Muscle layer of duodenum (tissue), 2 donors: ENCODE results near the gene PI16.
"Not testable (repeated sequence)": the region's sequence is repeated elsewhere in the genome, so short reads cannot be mapped to it uniquely, and the experiment has no call there.

ENCODE experiments used
- H3K27ac ChIP-seq: one replicate; pipeline ENCODE4 v1.7.0; 2013; ENCODE audit warnings: mild to moderate bottlenecking, low read length
- H3K27me3 ChIP-seq: one replicate; pipeline ENCODE4 v1.7.0; 2013; ENCODE audit warnings: low read depth, mild to moderate bottlenecking, control low read depth, low read length
- H3K36me3 ChIP-seq, 2 donors: one replicate each; pipeline ENCODE4 v1.7.0; 2013; ENCODE audit warnings: low read length in 2 of 2, control low read depth in 1 of 2, mild to moderate bottlenecking in 1 of 2; ENCODE audit not compliant: insufficient read depth in 2 of 2, control insufficient read depth in 1 of 2
- H3K4me1 ChIP-seq, 2 donors: one replicate each; pipeline ENCODE4 v1.7.0; 2013; ENCODE audit warnings: low read length in 2 of 2, mild to moderate bottlenecking in 2 of 2, control low read depth in 1 of 2, moderate library complexity in 1 of 2; ENCODE audit not compliant: insufficient read depth in 2 of 2, control insufficient read depth in 1 of 2
- H3K4me3 ChIP-seq, 2 donors: one replicate each; pipeline ENCODE4 v1.7.0; 2013; ENCODE audit warnings: low read length in 2 of 2, low read depth in 1 of 2, mild to moderate bottlenecking in 1 of 2
- H3K9me3 ChIP-seq, 2 donors: one replicate each; pipeline ENCODE4 v1.7.0; 2013; ENCODE audit warnings: low read length in 2 of 2, control low read depth in 1 of 2, mild to moderate bottlenecking in 1 of 2; ENCODE audit not compliant: control insufficient read depth in 1 of 2
- donor health status: healthy.

Gene PI16

DNA sequence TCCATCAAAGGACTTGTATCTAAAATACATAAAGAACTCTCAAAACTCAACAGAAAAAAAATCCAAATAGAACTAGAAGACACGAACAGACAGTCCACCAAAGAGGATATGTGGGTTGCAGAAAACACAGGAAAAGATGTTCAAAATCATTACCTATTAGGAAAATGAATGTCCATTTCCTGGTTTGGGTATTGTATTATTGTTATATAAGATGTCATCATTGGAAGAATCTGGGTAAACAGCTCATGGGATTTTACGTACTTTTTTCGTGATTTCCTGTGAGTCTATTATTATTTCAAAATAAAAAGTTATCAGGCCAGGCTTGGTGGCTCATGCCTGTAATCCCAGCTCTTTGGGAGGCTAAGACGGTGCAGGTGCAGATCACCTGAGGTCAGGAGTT is 9.2 kb upstream of the PI16 start:
- no peaks in the 10 kb centered on the region for H3K27me3 ChIP-seq
- H3K27ac ChIP-seq = no peak overlapping the region
- H3K36me3 ChIP-seq = no peaks in the 10 kb centered on the region

DNA sequence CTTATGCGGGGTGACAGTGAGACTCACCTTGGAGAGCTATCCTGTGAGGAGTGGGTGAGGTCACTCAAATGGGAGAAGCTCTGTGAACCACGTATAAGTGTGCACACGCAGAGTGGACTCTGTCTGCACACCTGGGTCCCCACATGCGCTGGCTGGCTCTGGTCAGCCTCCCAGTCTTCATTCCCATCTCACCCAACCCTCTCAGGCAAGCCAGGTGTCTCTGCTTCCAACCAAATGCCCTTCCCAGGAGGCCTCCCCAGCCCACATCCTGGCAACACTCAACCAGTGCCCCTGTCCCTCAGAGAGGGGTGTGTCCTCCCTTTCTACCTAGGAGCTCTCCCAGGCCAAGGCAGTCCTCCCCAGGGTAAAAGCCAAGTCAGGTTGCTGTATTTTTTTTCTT is 8.0 kb upstream of the PI16 start:
- Histone ChIP-seq H3K9me3 (no peaks in the 10 kb centered on the region), H3K4me1 (no peaks in the 10 kb centered on the region), H3K36me3 (no peaks in the 10 kb centered on the region), H3K27me3 (no peaks in the 10 kb centered on the region), H3K4me3 (no peak overlapping the region), H3K27ac (no peak overlapping the region)

More for the DNA sequence above, 9.2 kb upstream of the PI16 start:
- Histone ChIP-seq H3K9me3 (no peaks in the 10 kb centered on the region), H3K4me3 (no peak overlapping the region), H3K4me1 (no peaks in the 10 kb centered on the region)

GRCh38 chr6:36947570-36948351 is 6.8 kb upstream of the PI16 start:
- Histone ChIP-seq H3K4me3 (no peak overlapping the region), H3K27me3 (no peaks in the 10 kb centered on the region), H3K36me3 (no peaks in the 10 kb centered on the region), H3K4me1 (no peaks in the 10 kb centered on the region), H3K27ac (no peak overlapping the region), H3K9me3 (no peaks in the 10 kb centered on the region)

DNA sequence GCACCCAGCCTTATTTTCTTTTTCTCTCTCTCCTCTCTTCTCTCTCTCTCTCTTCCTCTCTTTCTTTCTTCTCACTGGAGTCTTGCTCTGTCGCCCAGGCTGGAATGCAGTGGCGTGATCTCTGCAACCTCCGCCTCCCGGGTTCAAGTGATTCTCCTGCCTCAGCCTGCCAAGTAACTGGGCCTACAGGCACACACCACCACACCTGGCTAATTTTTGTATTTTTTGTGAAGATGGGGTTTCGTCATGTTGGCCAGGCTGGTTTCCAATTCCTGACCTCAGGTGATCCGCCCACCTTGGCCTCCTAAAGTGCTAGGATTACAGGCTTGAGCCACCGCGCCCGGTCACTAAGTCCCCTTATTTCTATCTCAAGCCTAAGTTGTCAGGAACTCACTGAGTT is 5.5 kb upstream of the PI16 start:
- not testable (repeated sequence) for H3K36me3 ChIP-seq, H3K27me3 ChIP-seq, H3K9me3 ChIP-seq, H3K27ac ChIP-seq, H3K4me3 ChIP-seq, H3K4me1 ChIP-seq

GRCh38 chr6:36949636-36950035 is 4.9 kb upstream of the PI16 start:
- no peaks in the 10 kb centered on the region for H3K27me3 ChIP-seq
- H3K27ac ChIP-seq = no peak overlapping the region
- H3K36me3 ChIP-seq = no peaks in the 10 kb centered on the region
- no peaks in the 10 kb centered on the region for H3K9me3 ChIP-seq
- H3K4me3 ChIP-seq = no peak overlapping the region
- H3K4me1 ChIP-seq = no peaks in the 10 kb centered on the region

- Histone ChIP-seq H3K27ac (no peak overlapping the region), H3K36me3 (no peaks in the 10 kb centered on the region), H3K4me3 (no peak overlapping the region), H3K4me1 (no peaks in the 10 kb centered on the region), H3K27me3 (no peaks in the 10 kb centered on the region), H3K9me3 (no peaks in the 10 kb centered on the region)
Measured at GRCh38 chr6:36953931-36954261, 642 bp upstream of the PI16 start.

- Histone ChIP-seq H3K4me3 (peak overlapping the region in 1 of 2 donors; percentile 9), H3K27ac (no peak overlapping the region), H3K9me3 (no peaks in the 10 kb centered on the region), H3K27me3 (no peaks in the 10 kb centered on the region), H3K36me3 (no peaks in the 10 kb centered on the region), H3K4me1 (no peaks in the 10 kb centered on the region)
Measured at GRCh38 chr6:36955136-36955535, 598 bp downstream of the PI16 start.

DNA sequence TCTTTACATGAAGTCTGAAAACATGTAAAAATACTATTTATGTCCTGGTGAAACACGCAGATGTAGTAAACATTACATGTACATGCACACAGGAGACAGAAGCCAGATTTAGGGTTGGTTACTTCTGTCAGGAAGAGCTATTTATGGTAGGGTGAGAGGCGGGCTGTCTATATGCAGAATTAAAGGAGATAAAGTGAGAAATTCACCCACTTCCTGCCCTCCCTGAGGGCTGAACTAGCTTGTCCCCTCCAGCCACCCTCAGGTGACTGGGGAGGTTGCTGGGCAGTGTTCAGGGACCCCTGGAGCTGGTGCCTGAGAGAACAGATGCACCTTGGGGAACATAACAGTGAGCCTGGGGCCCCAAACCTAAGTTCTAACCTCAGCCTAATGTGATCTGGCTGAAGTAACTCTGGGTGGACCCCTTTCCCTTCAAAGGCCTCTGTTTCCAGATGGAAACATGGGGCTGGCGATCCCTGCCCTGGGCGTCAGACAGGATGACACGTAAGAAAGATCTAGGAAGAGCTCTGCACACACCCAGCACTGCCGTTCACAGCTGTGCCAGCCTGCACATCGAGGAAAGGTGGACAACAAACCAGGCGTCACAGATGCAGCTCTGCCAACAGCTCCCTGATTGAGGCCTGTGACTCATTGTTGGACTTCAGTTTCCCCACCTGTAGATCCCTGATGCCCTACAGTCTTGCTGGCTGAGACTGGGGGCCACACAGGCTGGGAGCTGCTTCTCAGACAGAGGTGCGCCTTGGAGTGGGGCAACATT is 1.3 kb downstream of the PI16 start:
- Histone ChIP-seq H3K9me3 (no peaks in the 10 kb centered on the region), H3K4me1 (peaks cover 0 to under 1% of the 10 kb centered on the region in 2 donors), H3K27me3 (no peaks in the 10 kb centered on the region), H3K27ac (no peak overlapping the region), H3K36me3 (no peaks in the 10 kb centered on the region), H3K4me3 (peak overlapping the region in 1 of 2 donors; percentile 9)

GRCh38 chr6:36956446-36956820 is 1.9 kb downstream of the PI16 start:
- no peaks in the 10 kb centered on the region for H3K9me3 ChIP-seq
- H3K27ac ChIP-seq = no peak overlapping the region
- H3K4me1 ChIP-seq = peaks cover 0 to 3% of the 10 kb centered on the region in 2 donors
- no peaks in the 10 kb centered on the region for H3K36me3 ChIP-seq
- H3K27me3 ChIP-seq = no peaks in the 10 kb centered on the region
- H3K4me3 ChIP-seq = no peak overlapping the region

DNA sequence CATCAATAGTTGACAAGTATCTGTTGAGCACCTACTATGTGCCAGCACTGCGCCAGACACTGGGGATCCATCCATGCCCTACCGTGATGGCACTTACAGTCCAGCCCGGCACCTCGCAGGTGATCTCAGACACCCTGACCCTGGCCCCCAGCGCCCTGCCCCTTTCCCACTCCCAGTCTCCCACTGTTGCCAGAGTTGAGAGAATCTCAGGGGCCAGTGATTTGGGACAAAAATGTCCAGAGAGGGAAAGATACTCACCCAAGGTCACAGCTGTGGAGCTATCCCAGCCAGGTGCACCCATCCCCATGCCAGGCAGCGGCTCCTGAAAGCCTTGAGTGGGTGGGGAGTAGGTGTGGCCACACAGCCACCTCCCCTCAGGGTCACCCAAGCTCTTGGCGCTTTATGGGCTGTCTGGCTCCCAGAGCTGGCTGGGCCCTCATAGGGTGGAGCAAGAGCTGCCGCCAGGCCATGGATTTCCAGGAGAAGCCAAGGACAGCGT is 3.3 kb downstream of the PI16 start:
- H3K36me3 ChIP-seq = no peaks in the 10 kb centered on the region
- no peaks in the 10 kb centered on the region for H3K27me3 ChIP-seq
- H3K4me1 ChIP-seq = peaks cover 0 to 3% of the 10 kb centered on the region in 2 donors
- no peak overlapping the region for H3K27ac ChIP-seq
- no peaks in the 10 kb centered on the region for H3K9me3 ChIP-seq
- no peak overlapping the region for H3K4me3 ChIP-seq

GRCh38 chr6:36958775-36959554 is 4.4 kb downstream of the PI16 start:
- Histone ChIP-seq H3K4me1 (peaks cover 0 to 9% of the 10 kb centered on the region in 2 donors), H3K36me3 (no peaks in the 10 kb centered on the region), H3K27ac (no peak overlapping the region), H3K27me3 (no peaks in the 10 kb centered on the region), H3K9me3 (no peaks in the 10 kb centered on the region), H3K4me3 (no peak overlapping the region)
